ENCODE data around the gene NTM.

DNA sequence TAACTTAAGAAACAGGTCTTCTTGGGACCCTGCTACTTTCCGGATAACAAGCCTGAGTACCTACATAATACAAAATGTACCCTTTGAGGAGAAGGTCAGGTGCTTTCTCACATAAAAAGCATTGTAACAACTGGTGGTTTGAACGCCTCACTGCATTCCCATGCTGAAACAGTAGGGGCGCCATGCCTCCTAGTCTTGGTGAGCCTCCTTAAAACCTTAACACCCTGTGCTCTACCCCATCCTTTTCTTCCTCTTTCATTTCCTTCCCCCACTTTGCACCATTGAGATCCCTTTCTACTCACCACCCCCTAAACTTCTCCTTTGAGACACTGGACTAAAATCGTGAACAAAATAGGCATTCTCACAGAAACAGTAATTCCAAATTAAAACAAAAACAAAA is 729.3 kb downstream of the NTM start:
- TF ChIP-seq, protein P1, sequence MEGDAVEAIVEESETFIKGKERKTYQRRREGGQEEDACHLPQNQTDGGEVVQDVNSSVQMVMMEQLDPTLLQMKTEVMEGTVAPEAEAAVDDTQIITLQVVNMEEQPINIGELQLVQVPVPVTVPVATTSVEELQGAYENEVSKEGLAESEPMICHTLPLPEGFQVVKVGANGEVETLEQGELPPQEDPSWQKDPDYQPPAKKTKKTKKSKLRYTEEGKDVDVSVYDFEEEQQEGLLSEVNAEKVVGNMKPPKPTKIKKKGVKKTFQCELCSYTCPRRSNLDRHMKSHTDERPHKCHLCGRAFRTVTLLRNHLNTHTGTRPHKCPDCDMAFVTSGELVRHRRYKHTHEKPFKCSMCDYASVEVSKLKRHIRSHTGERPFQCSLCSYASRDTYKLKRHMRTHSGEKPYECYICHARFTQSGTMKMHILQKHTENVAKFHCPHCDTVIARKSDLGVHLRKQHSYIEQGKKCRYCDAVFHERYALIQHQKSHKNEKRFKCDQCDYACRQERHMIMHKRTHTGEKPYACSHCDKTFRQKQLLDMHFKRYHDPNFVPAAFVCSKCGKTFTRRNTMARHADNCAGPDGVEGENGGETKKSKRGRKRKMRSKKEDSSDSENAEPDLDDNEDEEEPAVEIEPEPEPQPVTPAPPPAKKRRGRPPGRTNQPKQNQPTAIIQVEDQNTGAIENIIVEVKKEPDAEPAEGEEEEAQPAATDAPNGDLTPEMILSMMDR (IDR thresholded peaks at IDR 0.05): peak in 1 of 6 experiments; percentile 11
- TF ChIP-seq POLR2A (IDR thresholded peaks at IDR 0.05): no peak

Measured in esophagus squamous epithelium (tissue), 4 donors.